ENCODE measurements around the gene FRMD4A.

FRMD4A gene

DNA sequence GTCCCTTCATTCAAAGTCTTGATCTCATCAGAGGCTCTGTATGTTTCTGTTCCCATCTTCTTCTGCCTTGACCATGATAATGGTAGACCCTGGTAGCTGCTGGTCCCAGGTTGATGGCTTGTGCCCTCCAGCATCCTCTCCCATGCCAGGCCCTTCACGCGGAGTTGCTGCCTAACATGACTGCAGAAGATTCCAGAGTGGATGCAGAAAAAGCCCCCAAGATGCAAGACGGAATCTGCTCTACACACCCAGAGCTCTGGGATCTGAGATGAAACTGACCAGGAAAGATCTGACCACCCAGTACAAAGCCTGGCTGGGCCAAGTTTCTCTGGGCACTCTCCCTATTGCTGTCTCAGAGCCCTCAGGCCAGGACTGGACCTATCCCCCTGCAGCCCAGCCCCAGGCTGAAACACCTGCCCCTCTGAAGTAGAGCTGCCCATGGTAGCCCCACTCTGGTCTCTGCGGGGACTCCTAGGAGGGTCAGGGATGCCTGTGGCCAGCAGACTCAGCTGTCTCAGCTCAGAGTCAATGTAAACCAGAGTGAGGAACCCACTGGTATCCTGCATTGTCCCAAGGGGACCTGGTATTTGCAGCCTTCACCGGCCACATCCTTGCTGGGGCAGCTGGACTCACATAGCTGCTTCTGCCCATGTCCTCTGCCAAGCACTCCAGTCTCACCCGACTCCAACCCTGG is 9.5 kb upstream of the FRMD4A start:
- DNase-seq: no peak

DNA sequence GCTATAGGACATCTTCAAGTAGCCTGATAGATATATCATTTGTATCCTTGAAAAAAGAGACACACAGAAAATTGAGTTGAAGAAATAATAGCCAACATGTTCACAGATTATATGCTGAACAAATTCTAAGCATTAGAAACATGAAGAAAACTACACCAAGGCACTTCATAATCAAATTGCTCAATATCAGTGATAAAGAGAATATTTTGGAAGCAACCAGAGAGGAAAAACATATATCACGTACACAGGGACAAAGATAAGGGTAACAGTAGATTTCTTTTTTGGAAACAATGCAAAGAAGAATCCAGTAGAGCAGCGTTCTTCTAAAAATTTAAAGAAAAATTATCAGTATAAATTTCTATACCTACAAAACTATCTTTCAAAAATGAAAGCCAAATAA is 6.0 kb upstream of the FRMD4A start:
- no peak for DNase-seq

DNA sequence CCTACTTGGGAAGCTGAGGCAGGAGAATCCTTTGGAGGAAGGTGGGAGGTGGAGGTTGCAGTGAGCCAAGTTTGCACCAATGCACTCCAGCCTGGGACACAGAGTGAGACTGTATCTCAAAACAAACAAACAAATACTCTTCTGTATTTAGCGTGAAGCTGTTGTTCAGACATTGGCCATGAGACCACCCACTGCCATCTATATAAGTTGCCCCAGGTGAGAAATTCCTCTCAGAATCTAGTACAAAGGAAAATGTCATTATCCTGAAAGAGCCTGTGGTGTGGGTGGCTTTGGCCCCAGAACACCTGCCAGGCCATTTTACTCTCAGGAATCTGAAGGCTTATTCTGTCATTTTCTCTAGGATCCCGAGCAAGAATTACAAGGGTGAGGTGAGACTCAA is 4.0 kb upstream of the FRMD4A start:
- DNase-seq: no peak

DNA sequence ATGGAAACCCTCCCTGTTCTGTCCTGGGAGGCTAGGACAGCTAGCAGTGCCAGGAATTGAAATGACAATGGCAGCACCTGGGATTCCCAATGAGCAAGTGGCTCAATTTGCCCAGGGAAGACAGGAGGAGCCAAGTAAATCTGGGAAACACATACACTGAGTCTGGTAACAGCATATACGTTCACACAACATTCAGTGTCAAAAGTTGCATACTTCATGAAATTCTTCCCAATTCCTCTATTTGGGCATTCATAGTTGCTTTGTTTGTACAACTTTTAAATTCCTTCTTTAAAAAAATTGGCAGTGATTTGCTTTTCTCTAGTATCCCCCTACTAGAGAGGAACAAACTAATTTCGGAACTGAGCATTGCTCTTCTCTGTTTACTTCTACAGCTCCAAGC is 2.9 kb upstream of the FRMD4A start:
- DNase-seq: no peak

DNA sequence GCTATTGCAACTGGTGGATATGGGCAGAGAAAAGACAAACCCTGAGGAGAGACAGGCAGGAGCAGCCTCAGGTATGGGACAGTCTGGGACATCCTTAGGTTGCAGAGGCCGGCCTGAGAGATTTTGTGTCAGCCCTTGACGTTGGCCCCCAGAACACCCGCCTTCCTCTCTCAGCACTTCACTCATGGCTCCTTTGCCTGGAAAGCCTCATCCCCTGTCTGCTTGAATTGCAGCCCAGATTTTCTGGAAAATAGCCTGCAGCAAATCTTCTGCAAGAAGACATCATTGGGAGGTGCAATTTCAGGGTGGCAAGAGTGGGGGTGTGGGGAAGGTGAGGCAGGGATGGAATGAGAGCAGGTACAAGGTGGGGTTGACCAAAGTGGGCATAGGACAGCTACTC is 2.2 kb upstream of the FRMD4A start:
- DNase-seq: no peak

DNA sequence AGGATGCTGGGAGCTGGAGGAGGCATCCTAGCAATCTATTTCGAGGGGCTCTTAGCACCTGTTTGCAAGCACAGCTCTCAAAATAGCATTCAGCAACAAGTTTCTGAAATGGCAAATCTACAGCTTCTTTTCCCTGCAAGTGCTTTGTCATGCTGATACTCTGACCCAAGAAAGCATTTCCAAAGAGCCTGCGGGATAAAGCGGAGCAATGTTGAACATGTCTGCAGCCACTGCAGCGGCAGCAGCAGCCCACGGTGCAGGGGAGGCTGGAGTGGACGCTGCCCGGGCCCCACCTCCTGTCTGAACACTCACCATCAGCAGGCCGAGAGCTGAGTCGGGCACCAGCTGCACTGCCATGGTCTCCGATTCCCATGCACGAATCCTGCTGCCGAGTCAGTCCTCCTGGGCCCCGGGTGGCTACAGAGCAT is 964 bp downstream of the FRMD4A start:
- DNase-seq: no peak

DNA sequence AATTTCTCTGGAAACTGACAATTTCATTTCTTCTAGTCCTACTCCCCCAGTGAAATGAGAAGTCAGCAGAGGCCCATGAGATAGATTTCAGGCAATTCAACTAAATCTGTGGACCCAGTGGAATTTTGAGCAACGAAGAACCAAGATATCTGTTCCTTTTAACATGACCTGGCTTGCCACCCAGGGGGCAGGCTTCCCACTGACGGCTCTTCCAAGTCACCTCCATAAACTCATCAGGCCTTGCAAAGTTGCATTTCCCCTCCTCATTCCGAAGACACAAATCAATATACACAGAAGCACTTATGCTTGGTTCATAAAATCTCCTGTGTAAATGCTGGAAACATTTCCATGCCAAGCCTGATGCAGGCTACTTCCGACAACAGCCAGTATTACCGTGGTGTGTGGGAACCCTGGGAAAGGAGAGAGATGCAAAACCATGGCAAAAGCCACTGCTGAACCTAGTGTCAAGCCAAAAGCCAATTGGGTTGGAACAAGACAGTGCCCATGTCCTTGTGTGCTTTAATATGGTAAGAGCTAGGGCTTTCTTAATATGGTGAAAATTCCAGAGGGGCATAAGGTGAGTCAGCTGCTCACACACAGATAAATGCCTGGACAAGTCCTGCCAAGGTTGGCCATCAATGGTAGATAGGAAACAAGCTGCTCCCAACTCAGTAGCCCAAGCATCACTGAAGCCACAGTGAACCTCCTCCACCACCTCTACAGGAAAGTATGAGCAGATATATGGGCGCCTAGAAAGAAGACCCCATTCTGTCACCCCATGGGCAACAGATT is 1.6 kb downstream of the FRMD4A start:
- no peak for DNase-seq

DNA sequence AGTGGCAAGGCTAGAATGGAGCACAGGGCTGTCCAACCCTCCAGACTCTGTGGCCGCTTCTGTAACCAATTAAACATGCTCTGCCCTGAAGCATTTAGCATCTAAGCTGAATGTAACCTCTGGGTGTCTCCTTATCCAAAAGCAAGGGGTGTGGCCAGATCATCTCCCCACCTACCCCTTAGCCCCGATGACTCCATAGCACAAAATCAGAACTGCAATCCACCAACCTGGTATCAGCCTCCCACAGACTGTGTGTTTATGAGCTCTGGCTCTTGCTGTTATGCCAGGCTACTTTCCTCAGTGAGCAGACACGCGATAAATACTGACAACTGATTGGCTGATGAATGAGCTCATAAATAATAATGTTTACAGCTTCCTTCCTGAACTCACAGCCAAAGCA is 3.2 kb downstream of the FRMD4A start:
- DNase-seq: no peak

DNA sequence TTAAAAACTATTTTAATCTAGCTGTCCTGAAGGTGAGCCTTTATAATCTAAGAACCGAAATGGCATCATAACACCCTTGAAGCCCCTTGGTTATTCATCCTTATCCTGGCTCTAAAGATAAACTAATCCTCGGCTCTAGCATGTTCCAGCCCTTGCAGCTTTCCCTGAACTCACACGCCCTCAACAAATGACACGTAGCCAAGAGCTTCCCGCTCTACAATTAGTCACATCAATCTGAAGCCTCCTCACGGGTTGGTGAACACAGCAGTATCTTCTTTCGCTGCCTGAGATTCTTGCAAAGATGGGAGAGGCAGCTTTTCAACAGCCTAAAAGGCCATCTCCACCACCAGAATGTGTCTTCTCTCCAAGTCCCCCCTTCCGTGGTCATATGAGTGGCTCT is 4.1 kb downstream of the FRMD4A start:
- DNase-seq: no peak

DNA sequence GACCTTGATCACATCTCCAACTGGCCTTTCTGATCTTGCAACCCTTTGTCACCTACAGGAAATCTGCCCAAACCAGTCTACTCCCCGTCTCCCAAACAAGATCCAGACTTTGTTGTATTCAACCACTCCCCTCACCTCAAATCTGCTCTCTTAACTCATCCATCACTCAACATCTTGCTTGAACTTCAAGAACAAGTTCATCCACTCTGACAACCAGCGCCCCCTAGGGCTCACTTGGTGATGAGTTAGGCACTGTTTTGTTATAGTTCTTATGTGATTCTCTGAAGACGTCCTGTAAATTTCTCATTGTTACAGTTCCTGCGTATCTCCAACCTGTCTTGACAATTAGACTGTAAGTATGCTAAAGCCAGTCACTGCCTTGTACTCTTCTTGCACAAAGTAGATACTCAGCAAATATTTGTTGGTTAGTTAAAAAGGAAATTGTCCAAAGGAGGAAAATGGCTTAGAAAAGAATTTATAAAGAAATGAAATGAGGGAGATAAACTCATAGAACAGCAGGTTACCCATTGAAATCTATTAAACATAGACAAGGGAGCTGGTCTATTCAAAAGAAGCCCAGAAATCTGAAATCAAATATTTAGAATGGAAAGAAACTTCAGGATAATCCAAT is 5.3 kb downstream of the FRMD4A start:
- DNase-seq: no peak

DNA sequence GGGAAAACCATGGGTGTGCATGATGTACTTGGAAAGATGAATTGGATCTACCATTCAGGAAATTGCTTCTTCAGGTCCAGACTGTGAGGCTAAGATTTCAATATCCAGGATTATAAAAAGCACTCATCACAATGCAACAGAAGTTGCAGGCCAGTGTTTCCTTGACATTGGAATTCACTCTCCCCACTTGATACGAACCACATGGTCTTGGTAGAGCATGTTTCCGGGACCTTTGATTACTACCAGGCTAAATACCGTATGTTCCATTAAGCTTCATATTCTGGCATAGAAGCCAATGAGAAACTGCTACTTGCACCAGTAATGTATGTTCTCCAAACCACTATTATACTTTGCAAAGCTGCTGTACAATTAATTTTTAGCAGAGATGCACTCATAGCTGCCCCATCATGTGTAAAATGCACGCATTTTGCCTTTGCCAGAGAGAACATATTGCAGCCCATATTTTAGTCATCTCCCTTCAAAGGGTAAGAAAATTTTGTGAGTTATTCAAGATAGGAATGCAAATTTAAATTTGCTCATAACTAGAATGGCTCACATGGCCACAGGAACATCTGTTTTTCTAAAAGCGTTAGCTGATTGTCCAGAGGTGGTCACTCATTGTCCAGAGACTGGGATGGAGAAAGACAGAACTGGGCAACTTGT is 8.1 kb downstream of the FRMD4A start:
- no peak for DNase-seq

DNA sequence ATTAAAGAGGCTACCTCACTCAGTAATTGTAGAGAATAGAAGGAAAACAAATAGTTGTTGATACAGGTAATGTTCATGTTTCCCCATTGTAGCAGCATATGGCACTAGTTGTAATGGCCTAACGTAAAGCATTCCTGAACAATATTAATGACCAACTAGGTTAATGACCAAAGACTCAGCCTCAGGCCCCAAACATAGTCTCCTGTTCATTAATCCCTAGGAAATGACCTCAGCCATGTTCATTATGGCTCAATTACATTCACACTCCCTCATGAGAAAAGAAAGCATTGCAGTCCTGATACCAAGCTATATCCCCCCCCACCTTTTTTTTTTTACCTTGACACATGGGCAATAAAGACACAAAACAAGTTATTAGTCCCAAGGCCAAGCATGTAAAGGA is 12.7 kb downstream of the FRMD4A start:
- DNase-seq: no peak

DNA sequence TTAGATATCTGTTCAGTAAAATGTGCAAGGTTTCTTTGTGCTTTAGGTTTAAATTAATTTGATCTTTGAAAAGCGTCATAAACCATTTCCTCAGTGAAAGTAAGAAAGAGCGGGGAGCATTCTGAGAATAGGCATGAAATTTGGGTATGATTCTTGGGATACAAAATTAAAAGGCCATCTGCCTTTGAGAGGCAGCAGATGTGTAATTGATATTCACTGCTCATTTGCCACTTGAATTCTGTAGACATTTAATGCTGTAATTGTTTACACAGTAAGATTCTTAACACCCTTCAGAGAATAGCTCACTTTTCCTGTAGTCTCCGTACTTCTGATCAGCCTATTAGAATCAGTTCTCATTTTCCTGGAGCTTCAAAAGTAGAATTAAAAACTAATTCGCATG is 18.7 kb downstream of the FRMD4A start:
- DNase-seq: no peak

DNA sequence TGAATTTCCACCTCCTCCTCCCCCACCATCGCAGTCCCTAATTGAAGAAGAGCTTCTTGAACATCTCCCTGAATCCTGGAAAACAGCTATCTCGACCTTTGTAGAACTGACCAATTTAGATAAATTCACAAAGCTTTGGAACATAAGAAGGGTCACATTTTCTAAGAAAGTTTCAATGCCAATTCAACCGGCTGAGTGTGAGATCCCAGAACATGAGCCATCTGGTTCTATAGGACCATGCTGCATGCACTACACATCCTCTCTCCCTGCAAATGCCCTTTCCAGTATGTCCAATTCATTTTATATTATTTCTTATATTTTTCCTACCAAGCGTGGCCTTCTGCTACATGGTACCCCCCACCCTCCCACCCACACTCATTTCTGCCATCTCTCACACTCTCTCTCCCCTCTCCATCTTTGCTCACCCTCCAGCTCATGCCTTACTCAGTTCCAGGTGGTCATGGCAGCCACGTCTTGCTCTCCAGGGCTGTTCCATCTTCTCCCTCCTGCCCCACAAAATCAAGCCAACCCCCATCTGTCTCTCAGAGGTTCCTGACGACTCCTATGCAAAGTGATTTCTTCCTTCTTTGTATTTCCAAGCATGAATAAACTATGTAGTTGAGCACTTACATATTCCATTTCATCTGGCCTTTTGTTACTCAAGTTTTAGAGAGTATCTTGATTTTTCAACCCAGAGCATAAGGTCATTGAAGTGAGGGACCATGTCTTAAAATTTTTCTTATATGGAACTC is 19.3 kb downstream of the FRMD4A start:
- no peak for DNase-seq

DNA sequence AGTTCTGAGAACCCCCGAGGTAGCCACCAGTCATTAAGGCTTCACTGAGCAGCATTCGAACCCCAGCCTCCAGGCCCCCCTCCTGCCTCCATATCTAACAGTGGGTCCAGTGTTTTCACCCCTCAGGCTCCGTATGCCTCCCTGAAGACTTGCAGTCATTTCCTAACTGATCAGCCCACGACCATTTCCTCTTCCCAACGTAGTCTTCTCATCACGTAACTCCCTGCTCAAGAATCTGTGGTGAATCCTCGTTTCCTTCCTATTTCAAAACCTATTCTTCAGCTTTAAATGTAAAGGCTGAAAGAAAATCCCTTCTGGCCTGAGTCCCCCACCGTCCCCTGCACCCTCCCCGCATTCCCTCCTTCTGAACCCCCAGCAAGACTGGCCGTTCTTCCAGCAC is 21.1 kb downstream of the FRMD4A start:
- no peak for DNase-seq

DNA sequence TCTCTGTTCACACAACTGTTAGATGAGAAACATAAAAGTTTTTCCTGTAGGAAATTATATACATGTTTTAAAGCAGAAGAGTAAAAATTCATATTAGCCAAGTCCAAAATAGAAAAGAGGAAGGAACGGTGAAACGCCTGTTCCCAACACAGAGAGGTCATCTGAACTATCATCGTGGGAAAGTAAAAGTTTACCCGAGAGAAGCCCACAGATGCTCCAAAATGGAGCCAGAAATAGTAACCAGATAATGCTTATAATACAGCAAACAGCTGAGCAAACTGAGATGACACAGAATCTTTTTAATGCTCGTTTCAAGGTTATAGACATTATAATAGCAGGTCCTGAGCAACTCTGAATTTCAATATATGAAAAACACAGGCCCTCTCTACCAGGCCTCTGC is 24.5 kb downstream of the FRMD4A start:
- DNase-seq: no peak

DNA sequence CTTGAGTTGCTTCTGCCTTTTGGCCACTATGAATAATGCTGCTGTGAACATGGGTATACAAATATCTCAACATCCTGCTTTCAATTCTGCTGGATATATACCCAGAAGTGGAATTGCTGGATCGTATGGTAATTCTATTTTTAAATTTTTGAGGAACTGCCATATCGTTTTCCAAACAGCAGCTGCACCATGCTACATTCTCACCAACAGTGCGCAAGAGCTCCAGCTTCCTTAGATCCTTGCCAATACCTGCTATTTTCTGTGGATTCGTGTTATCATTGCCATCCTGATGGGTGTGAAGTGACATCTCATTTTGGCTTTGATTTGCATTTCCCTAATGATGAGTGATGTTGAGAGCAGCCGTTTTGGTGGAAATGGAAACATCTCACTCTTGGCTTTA is 26.7 kb downstream of the FRMD4A start:
- no peak for DNase-seq

DNA sequence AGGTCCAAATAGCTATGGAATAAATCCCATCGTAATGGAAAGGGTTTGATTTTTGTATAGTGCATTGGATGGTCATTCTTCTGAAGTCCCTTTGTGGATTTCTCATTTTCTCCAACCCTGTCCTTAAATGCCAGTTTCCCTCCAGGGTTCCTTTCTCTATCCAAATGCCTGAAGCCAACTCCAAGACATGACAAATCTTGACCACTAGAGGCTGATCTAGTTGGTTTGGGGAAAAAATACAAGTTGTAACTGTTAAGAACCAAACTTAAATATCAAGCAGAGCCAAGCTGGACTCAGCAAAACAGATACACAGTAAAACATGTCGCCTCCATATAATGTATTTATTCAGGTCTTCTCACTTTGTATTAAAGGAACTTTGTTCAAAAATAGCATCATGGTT is 28.7 kb downstream of the FRMD4A start:
- no peak for DNase-seq

DNA sequence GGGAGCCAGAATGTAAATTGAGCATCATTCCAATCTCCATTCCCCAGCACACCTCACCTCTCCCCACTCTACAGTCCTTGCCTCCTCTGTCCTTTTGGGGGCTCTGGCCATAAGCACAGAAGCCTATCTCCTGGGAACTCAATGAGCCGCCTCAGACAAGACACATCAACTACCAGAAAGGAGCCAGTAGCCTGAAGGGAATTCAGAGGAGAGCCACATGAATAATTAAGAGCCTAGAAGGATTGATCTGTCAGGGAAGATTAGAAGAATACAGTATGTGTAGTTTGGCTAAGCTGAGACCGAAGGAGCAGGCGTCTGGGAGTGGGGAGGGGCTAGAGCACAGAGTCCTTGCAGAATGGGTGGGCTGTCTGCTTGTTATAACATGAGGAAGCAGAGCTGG is 31.2 kb downstream of the FRMD4A start:
- DNase-seq: no peak

DNA sequence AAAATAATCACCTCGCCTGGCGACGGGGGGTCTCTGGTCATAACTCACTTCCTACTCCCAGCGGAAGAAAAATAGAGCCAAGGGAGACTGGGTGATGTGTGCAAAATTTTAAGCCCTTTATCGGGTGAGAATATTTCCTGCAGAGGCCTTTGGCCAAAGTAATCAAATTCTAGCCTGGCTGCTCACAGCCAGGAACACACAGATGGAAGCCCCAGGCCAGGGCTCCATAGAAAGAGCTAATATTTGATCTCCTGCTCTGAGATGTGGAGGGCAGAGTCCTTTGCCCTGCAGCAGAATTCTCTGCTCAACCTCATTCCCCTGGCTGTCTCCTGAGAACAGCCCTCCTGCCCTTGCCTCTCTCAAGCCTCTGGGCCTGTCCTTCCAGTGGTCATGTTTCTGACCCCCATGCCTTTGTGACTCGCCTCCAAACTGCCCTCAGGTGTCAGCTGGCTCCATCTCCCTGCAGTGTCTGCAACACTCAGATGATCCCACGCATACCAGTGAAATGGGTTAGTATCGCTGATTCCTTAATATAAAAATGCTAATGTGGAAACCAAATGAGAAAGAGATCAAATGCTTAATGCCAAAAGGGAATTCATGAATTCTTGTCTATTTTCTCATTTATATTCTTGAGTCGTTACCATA is 34.5 kb downstream of the FRMD4A start:
- DNase-seq: no peak

DNA sequence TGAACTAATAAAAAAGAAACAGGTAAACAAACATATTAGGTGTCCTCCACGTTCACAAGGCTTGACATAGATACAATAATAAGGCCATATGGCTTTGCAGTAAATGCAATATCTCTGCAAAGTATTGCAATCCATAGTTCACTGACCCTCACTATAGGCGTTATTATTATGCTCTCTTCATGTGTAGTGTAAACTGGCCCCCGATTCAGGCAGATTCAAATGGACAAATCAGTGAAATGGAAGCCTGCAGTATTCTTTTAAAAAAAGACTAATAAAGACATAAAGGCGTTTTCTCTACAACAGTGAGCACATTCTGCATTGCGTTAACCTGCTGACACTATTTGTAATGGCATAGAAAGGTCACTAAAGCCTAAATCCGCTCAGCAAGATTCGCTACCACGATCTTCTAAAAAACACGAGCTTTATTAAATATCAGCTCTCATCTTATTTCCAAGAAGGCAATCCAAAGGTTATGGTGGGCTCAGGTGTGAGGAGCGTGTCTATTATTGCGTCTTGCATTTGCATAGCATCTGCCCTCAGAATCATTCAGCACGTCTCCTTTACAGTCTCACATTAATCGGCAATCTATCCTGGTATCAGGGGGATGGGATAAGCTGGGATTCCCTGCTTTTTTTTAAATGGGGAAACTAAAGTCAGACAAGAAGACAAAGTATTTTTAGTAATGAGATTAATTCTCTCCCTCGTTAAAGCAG is 36.2 kb downstream of the FRMD4A start:
- DNase-seq: no peak

DNA sequence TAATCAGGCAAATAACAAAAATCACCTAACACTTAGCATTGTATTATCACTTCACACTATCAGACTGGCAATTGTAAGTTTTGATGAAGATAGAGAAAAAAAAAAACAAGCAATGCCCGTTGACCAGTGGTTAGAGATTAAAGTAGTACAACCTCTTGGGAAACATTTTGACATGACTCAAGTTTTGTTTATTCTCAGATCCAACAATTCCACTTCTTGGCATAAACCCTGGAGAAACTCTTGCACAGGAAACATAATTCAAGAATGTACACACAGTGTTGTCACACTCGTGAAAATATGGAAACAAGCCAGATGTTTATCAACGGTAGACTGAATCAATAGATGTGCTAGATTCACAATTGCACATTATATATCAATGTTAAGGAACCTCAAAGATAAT is 37.2 kb downstream of the FRMD4A start:
- no peak for DNase-seq
